Measurements from ENCODE around the gene SLC44A4. TPM values are rescaled to one million over a fixed set of nuclear protein-coding genes. Genes with fewer than 3 reads are reported as not detected.
A peak's percentile ranks its signal among the peaks of the same experiment; 100 is the strongest.
"Not testable (repeated sequence)": the region's sequence is repeated elsewhere in the genome, so short reads cannot be mapped to it uniquely, and the experiment has no call there.

Gene SLC44A4
- total RNA-seq, 1 experiment from 2014 or later: not detected

- not testable (repeated sequence) for H3K27ac ChIP-seq (ENCODE audit: low read length); H3K9me2 ChIP-seq (replicated peaks; ENCODE audit: insufficient read depth, low read length)
- peak overlapping the region; percentile 78 for H3K4me3 ChIP-seq (ENCODE audit: low read length)
These were observed 14.7 kb downstream of the SLC44A4 start for GRCh38 chr6:31864123-31864562.

DNA sequence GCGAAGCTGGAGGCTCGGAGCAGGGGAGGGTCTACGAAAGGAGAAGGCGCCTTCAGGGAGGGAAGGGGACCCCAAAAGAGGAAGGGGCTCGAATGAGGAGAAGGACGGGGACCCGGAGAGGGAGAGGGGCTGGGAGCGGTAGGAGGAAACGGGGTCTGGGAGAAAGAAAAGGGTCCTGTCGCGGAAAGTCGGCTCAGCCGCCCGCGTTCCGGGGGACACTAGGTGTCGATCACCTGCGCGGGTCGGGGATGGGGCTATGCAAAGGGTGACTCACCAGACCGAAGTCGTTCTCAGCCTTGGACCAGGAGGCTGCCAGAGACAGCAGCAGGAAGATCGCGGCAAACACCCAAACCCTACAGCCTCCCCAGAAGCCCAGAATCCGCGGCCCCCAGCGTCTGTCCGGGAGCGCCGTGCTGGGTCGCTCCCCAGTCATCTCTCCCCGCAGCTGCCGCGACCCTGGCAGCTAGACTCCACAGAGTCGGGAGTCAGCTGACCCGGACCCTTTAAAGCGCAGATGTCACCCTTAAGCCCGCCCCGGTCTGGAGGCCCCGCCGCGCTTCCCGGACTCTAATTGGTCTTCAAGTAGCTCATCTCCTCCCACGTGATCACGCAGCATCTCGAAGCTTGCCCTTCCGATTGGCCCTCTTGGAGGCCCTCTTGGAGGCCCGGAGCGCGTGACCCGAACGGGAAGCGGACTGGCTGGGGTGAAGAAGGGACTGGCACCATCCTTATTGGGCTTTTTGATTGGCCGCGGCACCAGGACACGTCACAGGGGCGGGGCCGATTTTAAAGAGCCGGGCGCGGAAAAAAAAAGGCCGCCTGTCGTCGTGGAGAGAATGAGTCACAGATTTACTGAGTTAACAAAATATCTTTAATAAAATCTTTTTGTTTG is 16.2 kb downstream of the SLC44A4 start, which contains the start of gene NEU1:
Gene NEU1 (minus strand): TSS at position 478 of the 892 bp plus-strand sequence. CDS start 45 bp downstream, at position 433.
- peak within 1 kb of the TSS; percentile 95 for H2AFZ ChIP-seq (ENCODE audit: low read length)
- DNase-seq: peak; percentile 100
- H3K4me1 ChIP-seq (ENCODE audit: low read length): peaks cover 22% of the 10 kb centered on the region
- H3K27me3 ChIP-seq (ENCODE audit: low read length): no peaks in the 10 kb centered on the region
- H3K4me2 ChIP-seq (ENCODE audit: low read depth, low read length, poor library complexity, severe bottlenecking): peak within 1 kb of the TSS; percentile 94
- H3K4me3 ChIP-seq (ENCODE audit: low read length): peak within 1 kb of the TSS; percentile 86
- H4K20me1 ChIP-seq (ENCODE audit: insufficient read depth, low read depth, low read length): no peaks in the 10 kb centered on the region
- no peak within 1 kb of the TSS for H3K27ac ChIP-seq (ENCODE audit: low read length)
- no peaks in the 10 kb centered on the region for H3K9me3 ChIP-seq (ENCODE audit: low read length)
- H3K79me2 ChIP-seq (ENCODE audit: low read length): no peaks in the 10 kb centered on the region
- no peaks in the 10 kb centered on the region for H3K9me2 ChIP-seq (replicated peaks; ENCODE audit: insufficient read depth, low read length)
- no peaks in the 10 kb centered on the region; the same call in 1 of the 2 replicates for H3K36me3 ChIP-seq (ENCODE audit: insufficient read depth, low read length)
- H3K9ac ChIP-seq (ENCODE audit: low read length): peak within 1 kb of the TSS; percentile 79

More at GRCh38 chr6:31864123-31864562, 14.7 kb downstream of the SLC44A4 start:
- Histone ChIP-seq H3K4me1 (ENCODE audit: low read length) (peaks cover 22% of the 10 kb centered on the region), H3K4me2 (ENCODE audit: low read depth, low read length, poor library complexity, severe bottlenecking) (peak overlapping the region; percentile 94), H2AFZ (ENCODE audit: low read length) (peak overlapping the region; percentile 95; the same call in 1 of the 2 replicates), H3K9ac (ENCODE audit: low read length) (peak overlapping the region; percentile 71)
- H3K79me2 ChIP-seq (ENCODE audit: low read length); H4K20me1 ChIP-seq (ENCODE audit: insufficient read depth, low read depth, low read length); H3K36me3 ChIP-seq (ENCODE audit: insufficient read depth, low read length); H3K27me3 ChIP-seq (ENCODE audit: low read length); H3K9me3 ChIP-seq (ENCODE audit: low read length); DNase-seq: not testable (repeated sequence)

GRCh38 chr6:31861919-31862343 is 16.9 kb downstream of the SLC44A4 start:
- H4K20me1 ChIP-seq (ENCODE audit: insufficient read depth, low read depth, low read length): no peaks in the 10 kb centered on the region
- peak overlapping the region; percentile 89 for H3K4me2 ChIP-seq (ENCODE audit: low read depth, low read length, poor library complexity, severe bottlenecking)
- no peaks in the 10 kb centered on the region; the same call in 1 of the 2 replicates for H3K36me3 ChIP-seq (ENCODE audit: insufficient read depth, low read length)
- H2AFZ ChIP-seq (ENCODE audit: low read length): no peak overlapping the region
- no peak overlapping the region for H3K27ac ChIP-seq (ENCODE audit: low read length)
- peak overlapping the region; percentile 79 for H3K9ac ChIP-seq (ENCODE audit: low read length)
- no peaks in the 10 kb centered on the region for H3K27me3 ChIP-seq (ENCODE audit: low read length)
- peak overlapping the region; percentile 86 for H3K4me3 ChIP-seq (ENCODE audit: low read length)
- no peaks in the 10 kb centered on the region for H3K9me2 ChIP-seq (replicated peaks; ENCODE audit: insufficient read depth, low read length)
- H3K4me1 ChIP-seq (ENCODE audit: low read length): peaks cover 22% of the 10 kb centered on the region
- no peak for DNase-seq
- no peaks in the 10 kb centered on the region for H3K79me2 ChIP-seq (ENCODE audit: low read length)
- no peaks in the 10 kb centered on the region for H3K9me3 ChIP-seq (ENCODE audit: low read length)

GRCh38 chr6:31861150-31861549 is 17.6 kb downstream of the SLC44A4 start:
- no peak overlapping the region for H3K4me2 ChIP-seq (ENCODE audit: low read depth, low read length, poor library complexity, severe bottlenecking)
- no peaks in the 10 kb centered on the region for H4K20me1 ChIP-seq (ENCODE audit: insufficient read depth, low read depth, low read length)
- no peak overlapping the region for H3K4me3 ChIP-seq (ENCODE audit: low read length)
- no peak overlapping the region for H2AFZ ChIP-seq (ENCODE audit: low read length)
- H3K27ac ChIP-seq (ENCODE audit: low read length): no peak overlapping the region
- H3K36me3 ChIP-seq (ENCODE audit: insufficient read depth, low read length): no peaks in the 10 kb centered on the region; the same call in 1 of the 2 replicates
- H3K4me1 ChIP-seq (ENCODE audit: low read length): peaks cover 22% of the 10 kb centered on the region
- H3K9ac ChIP-seq (ENCODE audit: low read length): no peak overlapping the region; the same call in 1 of the 2 replicates
- no peaks in the 10 kb centered on the region for H3K9me2 ChIP-seq (replicated peaks; ENCODE audit: insufficient read depth, low read length)
- H3K79me2 ChIP-seq (ENCODE audit: low read length): no peaks in the 10 kb centered on the region
- H3K9me3 ChIP-seq (ENCODE audit: low read length): no peaks in the 10 kb centered on the region
- no peak for DNase-seq
- no peaks in the 10 kb centered on the region for H3K27me3 ChIP-seq (ENCODE audit: low read length)

GRCh38 chr6:31860349-31860748 is 18.4 kb downstream of the SLC44A4 start:
- H2AFZ ChIP-seq (ENCODE audit: low read length): no peak overlapping the region
- H4K20me1 ChIP-seq (ENCODE audit: insufficient read depth, low read depth, low read length): no peaks in the 10 kb centered on the region
- H3K9me3 ChIP-seq (ENCODE audit: low read length): no peaks in the 10 kb centered on the region
- H3K36me3 ChIP-seq (ENCODE audit: insufficient read depth, low read length): no peaks in the 10 kb centered on the region; the same call in 1 of the 2 replicates
- H3K79me2 ChIP-seq (ENCODE audit: low read length): no peaks in the 10 kb centered on the region
- H3K4me3 ChIP-seq (ENCODE audit: low read length): no peak overlapping the region
- H3K4me2 ChIP-seq (ENCODE audit: low read depth, low read length, poor library complexity, severe bottlenecking): no peak overlapping the region
- H3K27ac ChIP-seq (ENCODE audit: low read length): no peak overlapping the region
- H3K9me2 ChIP-seq (replicated peaks; ENCODE audit: insufficient read depth, low read length): no peaks in the 10 kb centered on the region
- H3K4me1 ChIP-seq (ENCODE audit: low read length): peaks cover 22% of the 10 kb centered on the region
- H3K9ac ChIP-seq (ENCODE audit: low read length): no peak overlapping the region
- no peak for DNase-seq
- H3K27me3 ChIP-seq (ENCODE audit: low read length): no peaks in the 10 kb centered on the region

DNA sequence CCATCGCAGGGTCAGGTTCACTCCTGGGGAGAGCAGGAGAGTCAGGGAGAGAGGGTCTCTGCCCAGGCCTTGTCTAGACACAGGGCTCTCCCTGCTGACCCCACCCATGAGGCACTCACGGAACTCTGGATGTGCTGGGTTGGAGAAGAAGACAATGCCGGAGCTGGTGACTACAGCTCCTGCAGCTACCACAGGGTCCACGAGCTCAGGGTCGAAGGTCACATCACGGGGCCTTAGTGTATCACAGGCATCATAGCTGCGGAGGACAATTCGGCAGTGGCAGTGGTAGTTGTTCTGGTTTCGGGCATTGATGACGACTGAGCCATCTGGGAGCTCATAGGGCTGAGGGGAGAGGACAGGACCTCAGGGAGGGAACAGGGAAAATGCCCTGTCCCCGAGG is 18.9 kb downstream of the SLC44A4 start:
- Histone ChIP-seq H3K4me2 (ENCODE audit: low read depth, low read length, poor library complexity, severe bottlenecking) (no peak overlapping the region), H3K4me1 (ENCODE audit: low read length) (peaks cover 22% of the 10 kb centered on the region), H3K36me3 (ENCODE audit: insufficient read depth, low read length) (no peaks in the 10 kb centered on the region; the same call in 1 of the 2 replicates), H3K27me3 (ENCODE audit: low read length) (no peaks in the 10 kb centered on the region), H3K27ac (ENCODE audit: low read length) (no peak overlapping the region), H3K9me3 (ENCODE audit: low read length) (no peaks in the 10 kb centered on the region), H2AFZ (ENCODE audit: low read length) (no peak overlapping the region), H3K79me2 (ENCODE audit: low read length) (no peaks in the 10 kb centered on the region), H3K9ac (ENCODE audit: low read length) (no peak overlapping the region), H3K9me2 (replicated peaks; ENCODE audit: insufficient read depth, low read length) (no peaks in the 10 kb centered on the region), H3K4me3 (ENCODE audit: low read length) (no peak overlapping the region), H4K20me1 (ENCODE audit: insufficient read depth, low read depth, low read length) (no peaks in the 10 kb centered on the region)
- DNase-seq: no peak

GRCh38 chr6:31858707-31859106 is 20.1 kb downstream of the SLC44A4 start:
- no peak overlapping the region for H3K27ac ChIP-seq (ENCODE audit: low read length)
- no peak for DNase-seq
- no peak overlapping the region for H3K4me2 ChIP-seq (ENCODE audit: low read depth, low read length, poor library complexity, severe bottlenecking)
- no peaks in the 10 kb centered on the region for H3K79me2 ChIP-seq (ENCODE audit: low read length)
- H3K27me3 ChIP-seq (ENCODE audit: low read length): no peaks in the 10 kb centered on the region
- H3K4me3 ChIP-seq (ENCODE audit: low read length): no peak overlapping the region
- no peaks in the 10 kb centered on the region; the same call in 1 of the 2 replicates for H3K36me3 ChIP-seq (ENCODE audit: insufficient read depth, low read length)
- no peaks in the 10 kb centered on the region for H3K9me3 ChIP-seq (ENCODE audit: low read length)
- no peaks in the 10 kb centered on the region for H3K9me2 ChIP-seq (replicated peaks; ENCODE audit: insufficient read depth, low read length)
- H4K20me1 ChIP-seq (ENCODE audit: insufficient read depth, low read depth, low read length): no peaks in the 10 kb centered on the region
- peaks cover 18% of the 10 kb centered on the region for H3K4me1 ChIP-seq (ENCODE audit: low read length)
- H2AFZ ChIP-seq (ENCODE audit: low read length): no peak overlapping the region
- H3K9ac ChIP-seq (ENCODE audit: low read length): no peak overlapping the region

GRCh38 chr6:31857774-31858173 is 21.0 kb downstream of the SLC44A4 start:
- H3K4me3 ChIP-seq (ENCODE audit: low read length); H2AFZ ChIP-seq (ENCODE audit: low read length); H3K4me2 ChIP-seq (ENCODE audit: low read depth, low read length, poor library complexity, severe bottlenecking); H3K9me2 ChIP-seq (replicated peaks; ENCODE audit: insufficient read depth, low read length); H3K27me3 ChIP-seq (ENCODE audit: low read length); H4K20me1 ChIP-seq (ENCODE audit: insufficient read depth, low read depth, low read length); H3K27ac ChIP-seq (ENCODE audit: low read length); H3K9ac ChIP-seq (ENCODE audit: low read length); H3K79me2 ChIP-seq (ENCODE audit: low read length); DNase-seq; H3K36me3 ChIP-seq (ENCODE audit: insufficient read depth, low read length); H3K9me3 ChIP-seq (ENCODE audit: low read length): not testable (repeated sequence)
- peaks cover 11% of the 10 kb centered on the region for H3K4me1 ChIP-seq (ENCODE audit: low read length)
